CD4-positive, alpha-beta T cell treated with Interleukin-17A for 4 hours (primary cell): ENCODE measurements around the gene TRAF3IP3.
A peak's percentile ranks its signal among the peaks of the same experiment; 100 is the strongest.

ENCODE experiments used
- DNase-seq: peaks from one replicate; pipeline ENCODE4 v3.0.0-alpha.2; 2020; ENCODE audit warnings: mixed read lengths

TRAF3IP3 gene

DNA sequence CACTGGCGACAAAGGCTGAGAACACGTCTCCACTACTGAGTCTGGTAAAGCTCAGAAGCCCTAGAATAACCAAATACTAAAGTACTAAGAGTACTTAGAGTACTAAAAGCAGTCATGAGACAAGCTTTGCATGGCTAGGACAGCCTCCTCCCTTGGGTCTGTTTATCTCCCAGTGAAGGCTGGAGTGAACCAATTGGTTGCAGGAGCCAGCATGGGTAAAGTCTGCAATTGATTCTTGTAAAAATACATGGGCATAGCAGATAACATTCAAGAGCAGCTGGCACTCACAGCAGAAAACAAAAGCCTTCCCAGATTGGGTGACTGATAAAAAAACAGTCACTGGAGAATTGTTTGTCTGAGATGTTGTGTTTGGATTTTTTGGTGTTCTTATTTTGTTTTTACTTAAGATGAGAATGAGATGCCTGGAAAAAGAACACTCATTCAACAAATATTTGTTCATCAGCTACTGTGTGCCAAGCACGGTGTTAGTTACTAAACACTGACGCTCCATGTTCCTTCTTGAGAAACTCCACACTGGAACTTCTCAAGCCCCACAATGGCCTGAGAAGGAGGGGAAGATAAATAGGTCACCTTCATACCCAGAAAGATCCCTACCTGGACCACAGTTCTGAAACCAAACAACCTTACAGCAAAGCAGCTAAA lies 46.4 kb downstream of the TRAF3IP3 start:
- DNase-seq: no peak

DNA sequence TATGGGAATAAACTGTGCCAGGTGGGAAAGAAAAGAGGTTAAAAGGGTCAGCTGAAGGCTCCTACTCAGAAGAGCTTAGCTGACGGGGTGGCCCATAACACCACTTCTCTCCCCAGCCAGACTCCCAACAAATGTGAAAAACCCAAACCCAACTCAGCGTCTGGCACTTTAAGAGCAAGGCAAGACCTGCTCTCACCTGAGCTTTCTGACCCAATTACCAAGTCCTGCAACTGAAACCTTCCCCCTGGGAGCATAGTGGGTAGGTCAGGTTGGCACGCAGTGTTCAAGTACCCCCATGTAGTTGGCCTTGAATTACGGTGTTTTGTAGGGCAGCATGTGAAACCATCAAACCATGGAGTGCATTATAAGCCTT lies 46.9 kb downstream of the TRAF3IP3 start:
- no peak for DNase-seq

DNA sequence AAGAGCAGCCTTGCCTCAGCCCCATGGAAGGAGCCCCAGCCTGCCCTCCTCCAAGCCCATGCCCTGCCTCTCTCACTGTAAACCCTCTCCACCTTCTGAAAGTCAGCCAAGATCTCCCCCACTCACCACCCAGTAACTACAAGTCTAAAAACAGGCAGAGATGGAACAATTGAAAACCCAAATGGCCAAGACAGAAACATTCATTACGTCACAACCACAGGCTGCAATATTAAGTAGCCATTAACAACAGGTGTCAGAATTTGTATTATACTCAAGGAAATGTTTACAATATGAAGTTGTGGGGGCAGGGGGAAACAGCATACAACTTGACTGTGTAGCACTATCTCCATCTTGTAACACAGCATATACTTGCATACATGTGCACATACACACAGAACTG lies 47.7 kb downstream of the TRAF3IP3 start:
- no peak for DNase-seq

DNA sequence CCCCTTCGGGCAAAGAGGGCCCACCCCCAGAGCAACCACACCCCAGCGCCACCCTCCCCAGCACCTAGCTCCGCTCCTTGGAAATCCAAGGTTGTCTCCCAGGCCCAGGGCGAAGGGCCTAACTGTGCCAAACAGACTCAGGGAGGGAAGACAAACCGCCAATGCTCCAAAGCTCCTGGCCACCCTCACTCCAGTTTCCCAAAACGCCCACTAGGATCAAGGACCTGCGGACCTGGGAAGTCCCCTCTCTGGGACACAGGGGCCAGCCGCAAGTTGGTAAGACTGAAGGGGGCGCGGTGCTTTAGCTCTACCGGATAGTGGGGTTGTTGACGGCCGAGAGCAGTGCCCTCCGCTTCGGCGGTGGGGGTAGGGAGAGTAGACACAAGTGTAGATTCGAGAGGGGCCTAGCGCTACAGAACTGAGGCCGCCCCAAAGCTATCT lies 49.5 kb downstream of the TRAF3IP3 start:
- no peak for DNase-seq

DNA sequence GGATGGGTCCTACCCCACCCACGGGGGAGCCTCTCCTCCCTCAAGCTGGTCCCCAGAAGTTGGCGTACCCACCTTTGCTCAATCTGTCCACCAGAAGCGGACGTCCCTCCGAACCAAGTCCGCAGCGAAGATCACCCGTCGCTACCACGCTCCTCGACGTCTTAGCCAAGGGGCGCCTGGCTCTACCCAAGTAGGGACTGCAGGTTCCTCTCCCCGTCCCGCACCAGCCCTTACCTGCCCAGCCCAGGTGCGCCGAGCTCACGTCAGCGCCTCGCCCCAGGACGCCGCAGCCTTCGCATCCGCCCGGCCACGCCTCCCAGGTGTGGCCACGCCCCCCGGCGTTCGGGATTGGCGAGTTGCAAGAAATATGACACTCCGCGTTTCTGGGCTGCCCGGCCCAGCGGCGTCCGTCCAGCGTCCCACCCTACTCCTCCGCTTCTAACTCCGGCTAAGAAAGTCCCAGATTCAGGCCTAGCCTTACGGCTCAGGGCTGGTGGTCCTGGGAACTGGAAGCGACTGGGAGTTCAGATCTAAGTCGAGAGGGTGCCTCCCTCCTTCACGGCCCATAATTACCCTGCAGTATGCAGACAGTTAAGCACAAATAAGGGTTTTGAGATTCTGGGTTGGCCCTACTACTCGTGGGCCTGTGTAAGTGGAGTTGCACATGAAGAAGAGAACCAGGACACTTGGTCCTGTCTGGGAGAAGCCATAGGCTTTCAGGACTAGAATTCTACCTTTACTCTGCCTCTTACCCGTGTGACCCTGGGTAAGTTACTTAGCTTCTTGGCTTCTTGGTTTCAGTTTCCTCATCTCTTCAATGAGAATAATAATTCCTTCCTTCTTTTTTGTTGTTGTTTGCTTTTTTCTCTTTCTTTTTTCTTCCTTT lies 50.3 kb downstream of the TRAF3IP3 start, which contains the start of gene IRF6:
IRF6 (minus strand) TSS at position 268 of the 886 bp plus-strand sequence. CDS start 4,729 bp downstream, outside the sequence.
- peak; percentile 80 for DNase-seq

DNA sequence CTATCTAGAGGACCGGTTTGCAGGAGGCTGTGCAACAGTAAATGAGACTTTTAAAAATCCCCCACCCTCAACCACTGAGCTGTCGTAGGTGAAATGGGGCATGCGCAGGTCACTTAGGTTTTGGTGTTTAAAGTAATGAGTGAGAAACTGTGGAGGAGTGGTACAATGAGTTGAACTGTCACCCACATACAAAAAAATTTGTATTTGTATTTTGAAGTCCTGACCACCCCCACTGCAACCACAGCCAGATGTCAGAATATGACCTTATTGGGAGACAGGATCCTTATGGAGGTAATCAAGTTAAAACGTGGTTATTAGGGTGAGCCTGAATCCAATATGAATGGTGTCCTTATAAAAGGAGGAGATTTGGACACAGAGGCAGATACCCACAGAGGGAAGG lies 51.7 kb downstream of the TRAF3IP3 start:
- DNase-seq: no peak

DNA sequence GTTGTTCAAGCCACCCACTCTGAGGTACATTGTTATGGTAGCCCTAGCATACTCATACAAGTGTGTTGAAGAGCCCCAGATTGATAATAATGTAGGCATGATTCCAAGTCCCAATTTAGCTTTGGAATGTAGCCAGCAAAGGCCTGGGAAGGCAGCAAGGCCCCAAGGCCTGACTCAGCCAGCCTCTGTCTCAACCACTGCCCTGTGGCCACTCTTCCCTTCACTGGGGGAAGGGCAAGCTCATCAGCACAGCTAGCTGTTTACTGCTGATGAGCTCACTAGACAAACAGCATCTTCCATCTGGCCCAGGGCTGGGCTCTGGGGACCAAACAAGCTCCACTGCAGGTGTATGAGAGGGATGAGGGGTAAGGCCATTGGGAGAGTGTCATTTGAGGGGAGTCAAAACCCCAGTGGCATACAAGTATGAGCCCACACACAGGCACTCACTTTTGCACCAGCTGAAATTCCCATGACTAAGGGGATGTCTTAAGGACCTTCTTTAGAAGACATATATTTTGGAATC lies 52.3 kb downstream of the TRAF3IP3 start:
- no peak for DNase-seq

DNA sequence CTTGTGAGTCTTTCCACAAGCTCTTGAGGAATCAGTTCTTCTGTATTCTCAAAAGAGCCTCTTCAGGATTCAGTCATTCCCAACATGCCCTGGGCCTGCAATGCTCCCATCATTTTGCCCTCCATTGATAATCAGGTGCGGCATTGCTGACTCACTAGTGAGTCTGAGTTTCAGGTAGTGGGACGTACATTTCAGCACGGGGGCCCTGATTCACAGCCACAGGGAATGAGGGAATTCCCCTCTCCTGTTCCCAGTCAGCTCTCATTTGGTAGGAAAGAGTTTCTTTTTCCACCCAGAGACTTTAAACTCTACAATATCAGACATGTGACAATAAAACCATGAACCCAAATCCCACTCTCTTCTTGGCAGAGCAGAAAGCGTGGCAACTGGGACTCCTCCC lies 53.8 kb downstream of the TRAF3IP3 start:
- no peak for DNase-seq

DNA sequence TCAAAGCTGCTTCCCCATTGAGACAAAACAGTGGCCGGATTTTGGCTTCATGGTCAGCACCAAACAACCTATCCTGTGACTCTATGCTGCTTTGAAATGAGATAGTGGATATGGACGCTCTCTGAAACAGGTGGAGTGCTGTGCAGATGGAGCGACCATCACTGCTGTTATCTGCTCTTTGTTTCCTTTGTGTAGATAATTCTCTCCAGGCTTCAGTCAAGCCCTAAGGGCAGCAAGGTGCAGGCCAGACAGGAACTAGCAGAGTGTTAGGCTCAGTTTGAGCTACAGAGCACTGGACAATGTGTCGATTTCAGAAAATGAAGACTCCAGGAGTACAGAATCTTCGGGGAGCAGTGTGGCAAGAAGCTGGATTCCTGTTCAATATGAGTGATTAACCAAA lies 54.9 kb downstream of the TRAF3IP3 start:
- DNase-seq: no peak

DNA sequence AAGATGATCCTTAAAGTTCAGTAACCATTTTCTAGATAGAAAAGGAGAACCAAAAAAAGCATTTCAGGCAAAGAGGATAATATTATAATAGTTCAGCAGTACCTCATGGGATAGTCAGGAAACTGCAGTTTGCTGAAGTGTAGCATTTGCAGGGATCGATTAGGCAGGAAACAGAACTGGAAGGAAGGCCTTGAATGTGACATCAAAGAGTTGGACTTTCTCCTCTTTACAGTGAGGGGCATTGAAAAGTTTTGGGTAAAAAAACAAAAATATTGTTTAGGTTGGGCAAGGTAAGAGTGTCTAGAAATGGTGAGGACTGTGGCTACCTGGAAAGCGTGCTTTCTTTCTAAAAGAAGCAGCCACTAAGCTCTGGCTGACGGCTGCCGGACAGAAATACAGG lies 58.0 kb downstream of the TRAF3IP3 start:
- DNase-seq: no peak

DNA sequence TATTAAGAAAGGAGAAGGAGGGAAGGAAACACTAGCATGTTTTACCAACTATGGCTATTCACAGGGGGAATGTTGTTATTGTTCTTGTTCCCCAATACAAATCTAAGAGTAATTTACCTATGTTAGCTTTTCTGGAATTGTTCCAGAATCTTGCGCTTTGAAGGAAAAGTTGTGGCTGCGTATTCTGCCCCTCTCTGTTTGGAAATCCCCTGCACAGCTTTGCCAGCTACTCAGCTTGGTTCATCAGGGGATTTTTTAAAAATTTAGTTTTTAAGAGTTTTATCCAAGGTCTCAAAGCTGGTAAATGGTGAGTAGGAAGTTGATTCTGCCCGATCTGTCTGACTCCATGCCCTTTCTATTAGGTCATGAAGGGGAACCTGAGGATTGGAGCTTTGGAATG lies 59.6 kb downstream of the TRAF3IP3 start:
- no peak for DNase-seq

DNA sequence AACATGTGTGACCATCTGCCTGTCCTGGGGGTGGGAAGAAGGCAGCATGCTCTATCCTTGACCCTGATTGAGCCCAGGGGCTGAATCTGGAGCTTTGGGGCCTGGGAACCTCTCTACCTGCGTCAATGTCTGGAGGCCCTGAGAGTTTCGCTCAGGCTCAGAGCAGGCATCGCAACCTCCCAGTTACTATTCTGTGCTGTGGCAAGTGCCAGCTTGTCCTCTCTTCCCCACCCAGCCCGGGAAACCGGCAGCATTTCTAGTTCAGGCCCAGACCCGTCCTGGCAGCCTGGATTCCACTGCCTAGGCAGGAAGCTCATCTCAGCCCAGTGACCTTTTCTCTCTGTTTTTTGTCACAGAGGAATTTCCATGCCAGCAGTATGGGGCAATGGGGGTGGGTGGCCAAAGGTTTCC lies 60.1 kb downstream of the TRAF3IP3 start:
- DNase-seq: no peak

DNA sequence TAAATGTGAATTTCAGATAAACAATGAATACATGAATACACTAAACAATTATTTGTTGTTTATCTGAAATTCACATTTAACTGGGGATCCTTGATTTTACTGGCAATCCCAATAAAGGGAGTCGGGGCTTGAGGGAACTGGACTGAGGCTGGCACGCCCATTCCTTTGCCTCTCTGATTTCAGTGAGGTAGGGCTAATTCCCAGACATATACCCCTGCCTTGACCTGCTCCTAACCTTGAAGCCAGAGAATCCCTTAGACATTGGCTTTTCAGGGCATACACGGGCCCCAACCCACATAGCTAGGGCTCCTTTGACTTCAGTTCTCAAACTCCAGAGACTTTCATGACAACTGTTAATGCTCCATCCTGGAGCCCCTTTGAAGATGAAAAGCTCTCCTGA lies 61.1 kb downstream of the TRAF3IP3 start:
- no peak for DNase-seq

DNA sequence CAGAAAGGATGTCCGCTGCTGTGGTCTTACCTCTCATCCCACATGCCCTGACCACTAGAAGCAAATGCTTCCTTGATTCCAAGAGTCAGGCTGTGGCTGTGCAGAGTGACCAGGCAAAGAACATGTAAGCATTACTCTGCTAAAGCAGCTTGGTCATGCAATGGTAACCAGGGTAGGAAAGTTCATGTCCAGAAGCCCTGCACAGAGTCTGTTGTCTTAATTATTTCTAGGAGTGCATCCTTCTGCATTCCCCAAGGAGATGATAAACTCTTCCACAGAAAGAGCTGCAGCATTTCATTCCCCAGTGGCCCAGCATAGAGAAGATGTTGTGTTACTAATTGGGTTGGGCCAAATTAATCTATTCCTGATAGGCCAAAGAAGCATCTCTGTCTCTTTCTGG lies 61.8 kb downstream of the TRAF3IP3 start:
- DNase-seq: no peak

DNA sequence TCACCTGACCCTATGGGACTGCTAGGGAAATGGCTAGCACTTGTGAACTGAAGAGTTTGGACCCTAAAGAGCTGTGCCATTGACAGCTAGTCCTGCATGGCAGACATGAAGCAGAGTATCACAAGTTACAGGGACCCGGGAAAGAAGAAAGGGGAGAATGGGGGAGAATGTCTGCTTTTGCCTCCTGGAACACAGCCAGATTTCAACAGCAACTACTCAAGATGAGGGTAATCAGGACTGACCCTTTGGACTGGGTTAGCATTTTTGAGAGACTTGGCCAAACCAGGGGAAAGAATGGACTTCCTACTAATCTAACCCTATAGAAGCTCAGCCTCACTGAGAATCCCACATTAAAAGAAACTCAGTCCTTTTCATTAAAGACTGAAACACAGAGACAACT lies 63.2 kb downstream of the TRAF3IP3 start:
- DNase-seq: no peak

DNA sequence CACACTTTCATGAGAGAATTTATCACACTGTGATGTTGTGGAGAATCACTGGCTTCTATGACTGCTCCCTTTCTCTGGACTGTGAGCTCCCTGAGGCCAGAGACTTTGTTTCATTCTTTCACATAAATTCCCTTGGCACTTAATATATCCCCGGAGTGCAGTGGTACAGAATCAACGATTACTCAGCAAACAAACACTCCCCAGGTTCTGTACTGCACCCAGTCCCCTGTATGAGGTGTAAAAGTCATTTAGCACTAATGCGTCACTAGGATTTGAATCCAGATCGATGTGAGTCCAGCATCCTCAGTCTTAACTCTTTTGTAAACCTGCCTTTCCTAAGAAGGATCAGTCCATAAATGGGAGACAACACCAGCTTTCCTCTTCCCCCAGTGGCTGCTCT lies 65.1 kb downstream of the TRAF3IP3 start:
- DNase-seq: no peak

DNA sequence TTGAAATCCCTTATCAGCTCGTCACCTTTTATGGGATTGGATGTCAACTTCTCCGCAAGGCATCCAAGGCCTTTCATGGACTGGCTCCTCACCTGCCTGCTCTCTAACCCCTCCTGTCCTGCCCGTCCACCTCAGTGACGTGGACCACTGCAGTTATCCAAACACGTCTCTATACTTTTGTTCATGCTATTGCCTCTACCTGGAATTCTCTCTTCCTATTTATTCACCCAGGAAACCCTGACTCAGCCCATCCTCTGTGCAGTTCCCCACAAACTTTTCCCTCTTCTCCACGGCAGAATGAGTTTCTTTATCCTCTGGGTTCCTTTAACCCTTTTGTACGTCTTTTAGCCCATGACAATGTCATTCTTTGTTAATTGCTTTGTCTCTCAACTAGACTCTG lies 66.9 kb downstream of the TRAF3IP3 start:
- no peak for DNase-seq

DNA sequence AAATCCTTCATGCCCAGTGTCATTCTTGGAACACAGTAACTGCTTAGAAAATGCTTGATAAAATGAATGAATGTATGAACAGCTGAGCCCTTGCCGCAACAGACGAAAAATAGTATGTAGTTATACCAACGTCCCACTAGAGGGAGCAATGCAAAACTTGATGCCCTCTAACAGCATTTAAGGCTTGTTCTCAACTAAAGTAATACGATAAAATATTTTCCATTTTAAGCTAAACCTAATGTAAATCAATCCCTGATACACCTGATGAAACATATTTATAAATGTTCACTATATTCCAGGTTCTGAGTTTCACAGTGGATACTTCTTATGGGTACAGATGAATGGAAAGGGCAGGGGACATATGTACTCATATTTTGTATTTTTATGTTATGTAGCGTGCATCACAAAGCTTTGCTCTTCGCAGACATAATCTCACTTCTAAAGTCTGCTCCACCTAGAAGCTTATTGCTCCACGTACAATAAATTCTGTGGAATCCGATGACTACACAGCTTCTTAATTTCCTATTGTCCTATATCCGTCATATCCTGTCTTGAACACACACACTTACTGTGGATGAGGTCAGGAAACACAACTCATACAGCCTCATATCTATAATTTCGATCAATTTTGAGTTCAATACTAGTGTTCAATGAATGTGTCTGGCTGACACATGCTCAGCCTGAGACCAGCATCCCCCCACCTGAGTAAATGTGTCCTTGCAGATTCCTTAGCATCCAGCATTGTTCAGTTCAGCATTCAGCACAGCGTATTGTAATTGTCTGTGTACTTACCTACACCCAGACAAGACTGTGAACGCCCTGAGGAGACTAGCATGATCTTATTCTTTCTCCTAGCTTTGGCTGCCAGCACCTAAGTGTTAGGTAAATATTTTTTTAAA lies 67.5 kb downstream of the TRAF3IP3 start:
- peak; percentile 34 for DNase-seq

DNA sequence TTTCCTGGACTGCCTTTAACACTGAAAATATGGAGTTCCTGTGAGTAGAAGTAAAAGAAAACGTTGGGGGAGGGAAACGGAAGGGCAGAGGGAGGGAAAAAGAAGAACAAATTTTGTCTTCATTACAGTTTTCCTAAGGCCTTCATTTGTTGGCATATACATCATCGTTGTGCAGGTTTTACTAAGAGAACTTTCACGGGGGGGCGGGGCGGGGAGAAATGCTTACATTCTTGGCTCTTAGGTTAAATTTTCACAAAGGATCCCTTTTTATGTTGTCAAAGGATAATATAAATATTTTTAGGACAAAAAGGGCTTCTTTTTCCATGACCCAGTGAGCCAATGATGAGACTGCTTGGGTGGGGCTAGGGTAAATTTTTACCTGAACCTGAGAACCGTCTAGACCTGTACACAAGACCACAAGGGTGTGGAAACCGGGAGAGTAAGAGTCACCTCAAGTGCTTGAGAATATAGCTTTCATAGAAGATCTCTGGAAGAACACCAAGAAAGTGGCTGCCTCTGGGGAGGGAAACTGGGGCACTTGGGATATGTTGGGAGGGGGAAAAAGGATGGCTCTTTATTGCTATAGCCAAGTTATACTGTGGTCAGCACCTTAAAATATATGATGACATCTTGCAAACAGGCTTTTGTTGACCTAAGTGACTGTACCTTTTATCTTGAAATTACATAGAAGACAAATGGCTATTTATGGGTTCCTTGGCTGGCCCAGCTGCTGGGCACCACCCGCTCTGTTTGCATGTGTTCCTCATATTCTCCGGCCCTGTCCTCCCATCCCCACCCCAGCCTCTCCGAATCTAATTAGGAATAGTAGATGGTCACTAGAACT lies 70.0 kb downstream of the TRAF3IP3 start:
- no peak for DNase-seq

DNA sequence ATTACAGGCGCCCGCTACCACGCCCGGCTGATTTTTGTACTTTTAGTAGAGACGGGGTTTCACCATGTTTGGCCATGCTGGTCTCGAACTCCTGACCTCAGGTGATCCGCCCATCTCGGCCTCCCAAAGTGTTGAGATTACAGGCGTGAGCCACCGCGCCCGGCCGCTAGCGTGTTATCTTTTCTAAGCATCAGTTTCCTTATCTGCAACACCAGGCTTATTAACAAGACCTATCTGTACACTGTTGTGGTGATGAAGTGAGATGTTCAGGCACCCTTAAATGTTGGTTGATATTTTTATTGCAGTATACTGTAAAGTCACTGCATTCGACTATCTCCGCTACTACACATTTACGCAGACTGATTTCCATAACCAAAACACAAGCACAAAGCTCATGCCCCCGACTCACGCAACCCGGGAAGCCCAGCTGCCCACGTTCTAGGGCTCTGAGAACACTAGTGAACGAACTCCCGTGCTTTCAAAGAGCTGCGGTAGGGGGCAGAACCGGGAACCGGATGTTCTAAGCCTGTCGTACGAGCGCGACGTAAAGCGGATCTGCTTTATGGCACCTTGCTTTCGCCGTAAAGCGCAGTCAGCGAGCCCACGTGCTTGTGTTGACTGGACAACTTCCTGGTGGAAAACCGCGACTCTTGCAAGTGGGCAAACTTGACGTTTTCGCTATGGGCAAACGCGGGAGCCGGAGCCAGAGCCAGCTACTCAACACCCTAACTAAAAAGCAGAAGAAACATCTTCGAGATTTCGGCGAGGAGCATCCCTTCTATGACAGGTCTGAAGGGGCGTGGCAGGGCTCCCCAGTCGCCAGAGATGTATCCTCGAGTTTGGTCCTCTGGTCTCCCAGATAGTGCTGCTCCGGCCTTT lies 71.8 kb downstream of the TRAF3IP3 start, which contains the start of gene UTP25:
UTP25 (plus strand) TSS at position 589 of the 879 bp plus-strand sequence; CDS start at position 681, 92 bp downstream.
- peak; percentile 92 for DNase-seq

DNA sequence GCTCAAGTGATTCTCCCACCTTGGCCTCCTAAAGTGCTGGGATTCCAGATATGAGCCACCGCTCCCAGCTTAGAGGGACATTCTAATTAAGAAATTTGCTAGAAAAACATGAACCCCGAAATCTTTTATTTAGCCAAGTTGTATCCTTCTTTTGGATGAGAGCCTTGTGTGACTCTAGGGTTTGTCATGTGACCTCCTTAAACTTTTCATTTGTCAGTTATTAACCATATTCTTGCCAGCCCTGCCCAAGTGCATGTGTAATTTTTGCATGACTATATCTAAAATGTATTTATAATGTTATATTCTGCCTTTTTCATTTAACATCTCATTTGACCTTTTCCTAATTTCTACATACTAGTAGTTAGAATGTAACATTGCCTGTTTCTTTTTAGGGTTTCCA lies 73.9 kb downstream of the TRAF3IP3 start:
- no peak for DNase-seq
